ENCODE measurements around the gene OCRL. TPM values are rescaled to one million over a fixed set of nuclear protein-coding genes. Genes with fewer than 3 reads are reported as not detected.
"Not testable (repeated sequence)": the region's sequence is repeated elsewhere in the genome, so short reads cannot be mapped to it uniquely, and the experiment has no call there.

OCRL gene
- total RNA-seq, 1 donor from 2014 or later = 24.2 TPM

- TF ChIP-seq CTCF (IDR thresholded peaks at IDR 0.05; ENCODE audit: unreplicated experiment) = no peak
- no peak for DNase-seq (ENCODE audit: low spot score)
- H3K36me3 Mint-ChIP-seq (ENCODE audit: low read depth, unreplicated experiment) = peaks cover 11% of the 10 kb centered on the region
- no peak overlapping the region for H3K4me3 Mint-ChIP-seq (ENCODE audit: unreplicated experiment)
- H3K9me3 Mint-ChIP-seq (ENCODE audit: unreplicated experiment) = no peaks in the 10 kb centered on the region
- peaks cover 1% of the 10 kb centered on the region for H3K27me3 Mint-ChIP-seq (ENCODE audit: unreplicated experiment)
- no peaks in the 10 kb centered on the region for H3K4me1 Mint-ChIP-seq (ENCODE audit: unreplicated experiment)
- no peak overlapping the region for H3K27ac Mint-ChIP-seq (ENCODE audit: unreplicated experiment)
Observed at GRCh38 chrX:129556806-129557315, 16.8 kb downstream of the OCRL start.

- peaks cover 1% of the 10 kb centered on the region for H3K27me3 Mint-ChIP-seq (ENCODE audit: unreplicated experiment)
- H3K9me3 Mint-ChIP-seq (ENCODE audit: unreplicated experiment) = no peaks in the 10 kb centered on the region
- H3K4me3 Mint-ChIP-seq (ENCODE audit: unreplicated experiment) = no peak overlapping the region
- peaks cover 21% of the 10 kb centered on the region for H3K36me3 Mint-ChIP-seq (ENCODE audit: low read depth, unreplicated experiment)
- H3K27ac Mint-ChIP-seq (ENCODE audit: unreplicated experiment) = peak overlapping the region; percentile 42
- TF ChIP-seq CTCF (IDR thresholded peaks at IDR 0.05; ENCODE audit: unreplicated experiment) = no peak
- no peak for DNase-seq (ENCODE audit: low spot score)
- no peaks in the 10 kb centered on the region for H3K4me1 Mint-ChIP-seq (ENCODE audit: unreplicated experiment)
Observed at GRCh38 chrX:129557844-129558480, 17.9 kb downstream of the OCRL start.

GRCh38 chrX:129559783-129560182 lies 19.7 kb downstream of the OCRL start:
- no peaks in the 10 kb centered on the region for H3K9me3 Mint-ChIP-seq (ENCODE audit: unreplicated experiment)
- H3K4me3 Mint-ChIP-seq (ENCODE audit: unreplicated experiment) = no peak overlapping the region
- H3K27ac Mint-ChIP-seq (ENCODE audit: unreplicated experiment) = no peak overlapping the region
- peaks cover 1% of the 10 kb centered on the region for H3K27me3 Mint-ChIP-seq (ENCODE audit: unreplicated experiment)
- peaks cover 21% of the 10 kb centered on the region for H3K36me3 Mint-ChIP-seq (ENCODE audit: low read depth, unreplicated experiment)
- DNase-seq (ENCODE audit: low spot score) = no peak
- H3K4me1 Mint-ChIP-seq (ENCODE audit: unreplicated experiment) = no peaks in the 10 kb centered on the region
- TF ChIP-seq CTCF (IDR thresholded peaks at IDR 0.05; ENCODE audit: unreplicated experiment) = no peak

- H3K4me3 Mint-ChIP-seq (ENCODE audit: unreplicated experiment) = no peak overlapping the region
- TF ChIP-seq CTCF (IDR thresholded peaks at IDR 0.05; ENCODE audit: unreplicated experiment) = no peak
Observed at GRCh38 chrX:129561453-129561852, 21.4 kb downstream of the OCRL start.

GRCh38 chrX:129564345-129564744 lies 24.3 kb downstream of the OCRL start:
- not testable (repeated sequence) for H3K4me3 Mint-ChIP-seq (ENCODE audit: unreplicated experiment); H3K27ac Mint-ChIP-seq (ENCODE audit: unreplicated experiment); H3K27me3 Mint-ChIP-seq (ENCODE audit: unreplicated experiment); DNase-seq (ENCODE audit: low spot score); H3K9me3 Mint-ChIP-seq (ENCODE audit: unreplicated experiment); H3K4me1 Mint-ChIP-seq (ENCODE audit: unreplicated experiment)
- peaks cover 36% of the 10 kb centered on the region for H3K36me3 Mint-ChIP-seq (ENCODE audit: low read depth, unreplicated experiment)

More at GRCh38 chrX:129561453-129561852, 21.4 kb downstream of the OCRL start:
- peaks cover 1% of the 10 kb centered on the region for H3K27me3 Mint-ChIP-seq (ENCODE audit: unreplicated experiment)
- H3K27ac Mint-ChIP-seq (ENCODE audit: unreplicated experiment) = no peak overlapping the region
- H3K36me3 Mint-ChIP-seq (ENCODE audit: low read depth, unreplicated experiment) = peaks cover 30% of the 10 kb centered on the region
- H3K9me3 Mint-ChIP-seq (ENCODE audit: unreplicated experiment) = no peaks in the 10 kb centered on the region
- no peak for DNase-seq (ENCODE audit: low spot score)
- H3K4me1 Mint-ChIP-seq (ENCODE audit: unreplicated experiment) = peaks cover 3% of the 10 kb centered on the region

Measured in endothelial cell (in vitro differentiated cells).